SIG-M5 treated with dmso at 0.1 percent for 504 hours (cell line): ENCODE data around the gene ANKZF1.
"Not testable (repeated sequence)": the region's sequence is repeated elsewhere in the genome, so short reads cannot be mapped to it uniquely, and the experiment has no call there.

Experiments used
- DNase-seq: peaks from one replicate; lab custom pipeline; 2025; ENCODE audit not compliant: unreplicated experiment; lab: John Stamatoyannopoulos, UW

Gene ANKZF1

GRCh38 chr2:219229305-219230058 is at the start of gene ANKZF1, which contains the start of gene ATG9A:
TSS of gene ANKZF1 (plus strand) at chr2:219229806. CDS start at chr2:219230258, 452 bp downstream.
TSS of gene ATG9A (minus strand) at chr2:219229636. CDS start at chr2:219228024, 1,612 bp downstream.
- DNase-seq, result peak; percentile 100

- no peak for DNase-seq
These were observed 48.6 kb upstream of the ANKZF1 start for GRCh38 chr2:219180961-219181360.

DNA sequence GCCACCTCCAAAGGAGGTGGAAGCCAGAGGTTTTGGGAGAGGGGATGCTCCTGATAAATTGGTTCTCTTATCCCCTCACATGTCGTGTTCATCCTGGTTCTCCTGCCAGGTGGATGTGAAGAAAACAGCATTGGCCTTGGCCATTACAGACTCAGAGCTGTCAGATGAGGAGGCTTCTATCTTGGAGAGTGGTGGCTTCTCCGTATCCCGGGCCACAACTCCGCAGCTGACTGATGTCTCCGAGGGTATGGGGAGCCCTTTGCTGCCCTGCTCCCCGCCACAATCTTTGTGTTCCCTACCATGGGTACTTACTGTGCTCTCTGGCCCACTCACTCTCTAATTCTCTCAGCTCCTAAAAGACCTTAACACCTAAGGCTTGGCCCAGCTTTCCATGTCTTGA is 48.1 kb upstream of the ANKZF1 start:
- DNase-seq, result no peak

DNA sequence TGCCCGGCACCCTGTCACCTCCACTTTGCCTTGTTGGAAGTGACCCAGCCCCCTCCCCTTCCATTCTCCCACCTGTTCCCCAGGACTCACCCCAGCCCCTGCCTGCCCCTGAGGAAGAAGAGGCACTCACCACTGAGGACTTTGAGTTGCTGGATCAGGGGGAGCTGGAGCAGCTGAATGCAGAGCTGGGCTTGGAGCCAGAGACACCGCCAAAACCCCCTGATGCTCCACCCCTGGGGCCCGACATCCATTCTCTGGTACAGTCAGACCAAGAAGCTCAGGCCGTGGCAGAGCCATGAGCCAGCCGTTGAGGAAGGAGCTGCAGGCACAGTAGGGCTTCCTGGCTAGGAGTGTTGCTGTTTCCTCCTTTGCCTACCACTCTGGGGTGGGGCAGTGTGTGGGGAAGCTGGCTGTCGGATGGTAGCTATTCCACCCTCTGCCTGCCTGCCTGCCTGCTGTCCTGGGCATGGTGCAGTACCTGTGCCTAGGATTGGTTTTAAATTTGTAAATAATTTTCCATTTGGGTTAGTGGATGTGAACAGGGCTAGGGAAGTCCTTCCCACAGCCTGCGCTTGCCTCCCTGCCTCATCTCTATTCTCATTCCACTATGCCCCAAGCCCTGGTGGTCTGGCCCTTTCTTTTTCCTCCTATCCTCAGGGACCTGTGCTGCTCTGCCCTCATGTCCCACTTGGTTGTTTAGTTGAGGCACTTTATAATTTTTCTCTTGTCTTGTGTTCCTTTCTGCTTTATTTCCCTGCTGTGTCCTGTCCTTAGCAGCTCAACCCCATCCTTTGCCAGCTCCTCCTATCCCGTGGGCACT is 47.1 kb upstream of the ANKZF1 start:
- DNase-seq, result no peak

DNA sequence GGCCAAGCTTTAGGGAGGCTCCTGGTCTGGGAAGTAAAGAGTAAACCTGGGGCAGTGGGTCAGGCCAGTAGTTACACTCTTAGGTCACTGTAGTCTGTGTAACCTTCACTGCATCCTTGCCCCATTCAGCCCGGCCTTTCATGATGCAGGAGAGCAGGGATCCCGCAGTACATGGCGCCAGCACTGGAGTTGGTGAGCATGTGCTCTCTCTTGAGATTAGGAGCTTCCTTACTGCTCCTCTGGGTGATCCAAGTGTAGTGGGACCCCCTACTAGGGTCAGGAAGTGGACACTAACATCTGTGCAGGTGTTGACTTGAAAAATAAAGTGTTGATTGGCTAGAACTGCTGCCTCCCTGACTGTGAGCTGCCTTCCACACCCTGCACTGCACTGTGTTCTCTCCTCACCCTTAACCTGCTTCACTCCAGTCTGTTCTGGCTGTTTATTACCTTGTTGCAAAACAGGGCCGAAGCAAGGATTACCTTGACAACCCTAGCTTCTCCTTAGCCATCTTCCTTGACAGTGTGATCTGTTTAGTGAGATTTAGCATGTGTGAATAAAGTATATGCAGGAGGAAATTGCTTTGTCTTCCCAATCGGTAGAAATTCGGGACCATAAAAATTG is 46.3 kb upstream of the ANKZF1 start:
- no peak for DNase-seq

GRCh38 chr2:219184121-219184520 is 45.5 kb upstream of the ANKZF1 start:
- DNase-seq, result no peak

DNA sequence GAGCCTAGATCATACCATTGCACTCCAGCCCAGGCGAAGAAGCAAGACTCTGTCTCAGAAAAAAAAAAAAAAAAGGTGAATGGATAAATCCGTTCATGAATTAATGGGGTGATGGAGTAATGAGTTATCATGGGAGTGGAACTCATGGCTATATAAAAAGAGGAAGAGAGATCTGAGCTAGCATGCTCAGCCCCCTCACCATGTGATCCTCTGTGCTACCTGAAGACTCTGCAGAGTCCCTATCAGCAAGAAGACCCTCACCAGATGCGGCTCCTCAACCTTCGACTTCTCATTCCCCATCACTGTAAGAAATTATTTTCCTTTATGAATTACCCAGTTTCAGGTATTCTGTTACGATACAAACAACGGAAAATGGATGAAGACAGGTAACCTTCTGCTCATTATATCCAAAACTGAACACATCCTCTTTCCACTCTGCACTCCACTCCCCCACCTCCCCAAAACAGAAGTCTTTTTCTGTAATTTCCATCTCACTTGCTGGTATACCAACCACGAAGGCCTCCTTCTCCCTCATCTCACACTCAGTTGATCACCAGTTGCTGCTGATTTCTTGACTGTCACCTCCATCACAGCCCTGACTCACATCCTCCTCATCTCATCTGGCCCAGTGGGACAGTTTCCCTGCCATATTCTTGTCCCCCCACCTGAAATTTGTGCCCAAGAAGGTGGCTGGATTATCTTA is 42.7 kb upstream of the ANKZF1 start:
- DNase-seq, result no peak

DNA sequence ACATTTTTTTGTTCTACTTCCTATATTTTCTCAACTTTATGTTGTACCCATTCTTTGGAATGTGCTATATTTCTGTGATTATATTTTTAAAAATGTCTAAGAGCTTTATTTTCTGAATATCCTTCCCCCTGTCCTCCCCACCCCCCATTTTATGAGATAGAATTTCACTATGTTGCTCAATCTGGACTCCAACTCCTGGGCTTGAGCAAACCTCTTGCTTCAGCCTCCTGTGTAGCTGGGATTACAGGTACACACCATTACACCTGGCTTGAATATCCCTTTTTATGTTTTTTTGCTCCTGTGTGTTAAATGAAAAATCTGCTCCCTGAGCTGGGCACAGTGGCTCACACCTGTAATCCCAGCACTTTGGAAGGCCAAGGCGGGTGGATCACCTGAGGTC is 32.2 kb upstream of the ANKZF1 start:
- no peak for DNase-seq

GRCh38 chr2:219198974-219199373 is 30.6 kb upstream of the ANKZF1 start:
- no peak for DNase-seq

DNA sequence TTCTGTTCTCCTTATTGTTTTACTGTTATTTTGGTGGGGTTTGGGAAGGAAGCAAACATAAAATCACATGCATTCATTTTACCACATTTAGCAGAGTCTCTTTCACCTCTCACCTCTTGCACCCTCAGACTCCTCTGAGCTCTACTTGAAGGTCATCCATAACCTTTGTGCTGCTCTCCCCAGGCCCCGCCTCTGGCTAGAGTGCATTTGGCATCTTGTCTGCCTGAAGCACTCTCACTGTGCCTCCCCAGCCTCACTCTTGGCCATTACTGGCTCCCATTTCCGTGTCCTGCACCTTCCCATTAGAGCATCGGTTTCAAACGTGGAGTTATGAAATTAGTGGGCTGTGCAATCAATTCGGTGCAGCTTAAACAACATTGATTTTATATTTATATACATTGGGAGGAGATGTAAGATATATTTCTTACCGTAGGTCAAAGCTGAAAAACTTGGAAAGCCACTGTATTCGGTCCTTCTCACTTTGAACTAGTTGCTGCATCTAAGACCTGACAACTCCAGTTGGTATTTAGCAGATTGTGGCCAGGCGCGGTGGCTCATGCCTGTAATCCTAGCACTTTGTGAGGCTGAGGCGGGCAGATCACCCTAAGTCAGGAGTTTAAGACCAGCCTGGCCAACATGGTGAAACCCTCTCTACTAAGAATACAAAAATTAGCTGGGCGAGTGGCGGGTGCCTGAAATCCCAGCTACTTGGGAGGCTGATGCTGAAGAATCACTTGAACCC is 30.0 kb upstream of the ANKZF1 start:
- DNase-seq, result no peak

DNA sequence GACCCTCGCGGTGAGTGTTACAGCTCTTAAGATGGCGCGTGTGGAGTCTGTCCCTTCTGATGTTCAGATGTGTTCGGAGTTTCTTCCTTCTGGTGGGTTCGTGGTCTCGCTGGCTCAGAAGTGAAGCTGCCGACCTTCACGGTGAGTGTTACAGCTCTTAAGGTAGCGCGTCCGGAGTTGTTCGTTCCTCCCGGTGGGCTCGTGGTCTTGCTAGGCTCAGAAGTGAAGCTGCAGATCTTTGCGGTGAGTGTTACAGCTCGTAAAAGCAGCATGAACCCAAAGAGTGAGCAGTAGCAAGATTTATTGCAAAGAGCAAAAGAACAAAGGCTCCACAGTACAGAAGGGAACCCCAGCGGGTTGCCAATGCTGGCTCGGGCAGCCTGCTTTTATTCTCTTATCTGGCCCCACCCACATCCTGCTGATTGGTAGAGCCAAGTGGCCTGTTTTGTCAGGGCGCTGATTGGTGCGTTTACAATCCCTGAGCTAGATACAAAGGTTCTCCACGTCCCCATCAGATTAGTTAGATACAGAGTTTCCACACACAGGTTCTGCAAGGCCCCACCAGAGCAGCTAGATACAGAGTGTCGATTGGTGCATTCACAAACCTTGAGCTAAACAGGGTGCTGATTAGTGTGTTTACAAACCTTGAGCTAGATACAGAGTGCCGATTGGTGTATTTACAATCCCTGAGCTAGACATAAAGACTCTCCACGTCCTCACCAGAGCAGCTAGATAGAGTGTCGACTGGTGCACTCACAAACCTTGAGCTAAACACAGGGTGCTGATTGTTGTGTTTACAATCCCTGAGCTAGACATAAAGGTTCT is 28.9 kb upstream of the ANKZF1 start:
- not testable (repeated sequence) for DNase-seq

GRCh38 chr2:219201331-219201730 is 28.3 kb upstream of the ANKZF1 start:
- not testable (repeated sequence) for DNase-seq

DNA sequence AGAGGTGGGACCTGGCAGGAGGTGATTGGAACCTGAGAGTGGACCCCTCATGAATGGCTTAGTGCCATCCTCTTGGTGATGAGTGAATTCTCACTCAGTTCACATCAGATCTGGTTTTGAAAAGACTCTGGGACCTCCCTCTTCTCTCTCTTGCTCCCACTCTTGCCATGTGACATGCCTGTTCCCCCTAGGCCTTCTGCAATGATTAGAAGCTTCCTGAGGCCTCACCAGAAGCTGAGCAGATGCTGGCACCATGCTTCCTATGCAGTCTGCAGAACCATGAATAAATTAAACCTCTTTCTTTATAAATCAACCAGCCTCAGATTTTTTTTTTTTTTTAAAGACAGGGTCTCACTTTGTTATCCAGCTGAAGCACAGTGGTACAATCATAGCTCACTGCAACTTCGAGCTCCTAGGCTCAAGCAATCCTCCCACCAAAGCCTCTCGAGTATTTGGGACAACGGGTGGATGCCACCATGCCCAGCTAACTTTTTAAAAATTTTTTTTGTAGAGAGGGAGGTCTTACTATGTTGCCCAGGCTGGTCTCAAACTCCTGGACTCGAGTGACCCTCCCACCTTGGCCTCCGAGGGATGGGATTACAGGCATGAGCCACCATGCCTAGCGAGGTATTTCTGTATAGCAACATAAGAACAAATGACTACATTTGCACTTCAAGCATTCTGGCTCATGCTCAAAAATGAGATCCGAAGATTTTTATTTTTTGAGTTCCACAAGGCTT is 25.0 kb upstream of the ANKZF1 start:
- no peak for DNase-seq

DNA sequence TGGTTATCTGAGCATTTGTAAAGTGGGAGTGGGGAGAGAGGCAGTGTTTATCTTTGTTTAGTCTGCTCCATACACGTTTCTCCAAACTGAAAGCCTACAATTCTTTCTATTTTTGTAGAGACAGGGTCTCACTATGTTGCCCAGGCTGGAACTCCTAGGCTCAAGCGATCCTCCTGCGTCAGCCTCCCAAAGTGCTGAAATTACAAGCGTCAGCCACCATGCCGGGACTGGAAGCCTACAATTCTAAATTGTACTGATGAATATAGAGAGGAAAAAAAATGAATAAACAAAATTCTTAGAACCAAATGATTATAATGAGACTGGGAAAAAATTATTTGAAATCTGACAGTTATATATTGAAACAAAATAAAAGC is 24.5 kb upstream of the ANKZF1 start:
- no peak for DNase-seq

- no peak for DNase-seq
These were observed 23.7 kb upstream of the ANKZF1 start for GRCh38 chr2:219205981-219206327.

DNA sequence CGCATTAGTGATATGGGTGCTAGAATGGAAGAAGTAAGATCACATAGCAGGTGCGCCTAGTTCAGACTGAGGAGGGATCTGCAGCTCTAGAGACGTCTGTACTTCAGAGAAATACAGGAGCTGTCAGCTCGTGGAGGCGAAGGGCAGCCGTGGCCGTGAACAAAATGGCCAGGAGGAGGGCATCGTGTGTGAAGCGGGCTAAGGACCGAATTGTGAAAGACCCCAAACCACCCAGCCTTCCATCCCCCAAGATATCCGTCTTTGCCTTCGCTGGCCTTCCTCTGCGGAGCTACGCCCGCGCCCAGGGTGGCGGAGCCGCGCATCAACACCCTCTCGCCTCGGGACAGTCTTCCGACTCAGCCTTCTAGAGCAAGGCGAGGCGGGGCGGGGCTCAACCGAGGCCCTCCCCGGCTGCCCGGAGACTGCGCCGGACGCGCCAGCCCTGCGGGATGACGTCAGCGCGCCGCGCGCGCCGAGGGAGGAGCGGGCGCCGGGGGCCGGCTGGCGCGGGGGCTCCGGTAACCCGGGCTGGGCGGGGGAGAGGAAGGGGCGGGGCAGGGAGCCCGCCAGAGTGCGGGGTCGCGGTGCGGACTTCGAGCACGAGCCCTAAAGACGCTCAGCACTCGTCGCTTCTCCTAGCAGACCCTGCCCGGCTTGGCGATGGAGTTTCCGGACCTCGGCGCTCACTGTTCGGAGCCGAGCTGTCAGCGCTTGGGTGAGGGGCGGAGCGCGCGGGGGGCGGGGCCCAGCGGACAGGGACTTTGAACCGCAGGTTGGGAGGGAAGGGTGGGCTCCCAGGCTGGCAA is 23.1 kb upstream of the ANKZF1 start, which contains the start of gene ZFAND2B:
Gene ZFAND2B (plus strand): TSS at position 455 of the 806 bp plus-strand sequence. CDS start 206 bp downstream, at position 661.
- DNase-seq, result peak; percentile 95

DNA sequence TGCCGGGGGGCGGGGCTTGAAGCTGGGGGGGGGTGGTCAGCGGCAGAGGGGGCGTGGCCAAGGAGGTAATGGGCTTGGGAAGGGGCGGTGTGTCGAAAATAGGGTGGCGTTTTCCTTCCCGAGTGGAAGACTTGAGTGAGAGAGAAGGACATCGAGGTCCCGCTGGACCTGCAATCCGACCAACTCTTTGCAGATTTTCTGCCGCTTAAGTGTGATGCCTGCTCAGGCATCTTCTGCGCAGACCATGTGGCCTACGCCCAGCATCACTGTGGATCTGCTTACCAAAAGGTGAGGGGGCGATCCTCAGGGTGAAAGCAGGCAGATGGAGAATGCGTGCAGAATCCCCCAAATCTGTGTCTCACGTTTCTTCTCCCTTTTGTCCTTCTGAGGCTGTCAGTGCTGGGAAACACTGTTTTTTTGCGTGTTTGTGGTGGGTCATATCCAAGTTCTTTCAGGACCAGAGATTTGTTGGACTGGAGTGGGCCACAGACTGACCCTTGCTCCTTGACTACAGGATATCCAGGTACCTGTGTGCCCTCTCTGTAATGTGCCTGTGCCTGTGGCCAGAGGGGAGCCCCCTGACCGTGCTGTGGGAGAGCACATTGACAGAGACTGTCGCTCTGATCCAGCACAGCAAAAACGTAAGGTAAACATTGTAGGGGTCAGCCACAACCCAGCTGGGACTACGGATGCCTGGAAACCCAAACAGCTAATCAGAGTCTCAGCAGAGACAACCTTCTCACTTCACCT is 22.3 kb upstream of the ANKZF1 start:
- no peak for DNase-seq
